ENCODE data around the gene ATP8A2.

GRCh38 chr13:25384758-25385410, 13.1 kb downstream of the ATP8A2 start:
- TF ChIP-seq, protein P1, sequence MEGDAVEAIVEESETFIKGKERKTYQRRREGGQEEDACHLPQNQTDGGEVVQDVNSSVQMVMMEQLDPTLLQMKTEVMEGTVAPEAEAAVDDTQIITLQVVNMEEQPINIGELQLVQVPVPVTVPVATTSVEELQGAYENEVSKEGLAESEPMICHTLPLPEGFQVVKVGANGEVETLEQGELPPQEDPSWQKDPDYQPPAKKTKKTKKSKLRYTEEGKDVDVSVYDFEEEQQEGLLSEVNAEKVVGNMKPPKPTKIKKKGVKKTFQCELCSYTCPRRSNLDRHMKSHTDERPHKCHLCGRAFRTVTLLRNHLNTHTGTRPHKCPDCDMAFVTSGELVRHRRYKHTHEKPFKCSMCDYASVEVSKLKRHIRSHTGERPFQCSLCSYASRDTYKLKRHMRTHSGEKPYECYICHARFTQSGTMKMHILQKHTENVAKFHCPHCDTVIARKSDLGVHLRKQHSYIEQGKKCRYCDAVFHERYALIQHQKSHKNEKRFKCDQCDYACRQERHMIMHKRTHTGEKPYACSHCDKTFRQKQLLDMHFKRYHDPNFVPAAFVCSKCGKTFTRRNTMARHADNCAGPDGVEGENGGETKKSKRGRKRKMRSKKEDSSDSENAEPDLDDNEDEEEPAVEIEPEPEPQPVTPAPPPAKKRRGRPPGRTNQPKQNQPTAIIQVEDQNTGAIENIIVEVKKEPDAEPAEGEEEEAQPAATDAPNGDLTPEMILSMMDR (IDR thresholded peaks at IDR 0.05): no peak
- TF ChIP-seq POLR2A (IDR thresholded peaks at IDR 0.05): no peak
